OCI-LY7 (cell line): ENCODE data around the gene CCDC148. TPM values are rescaled to one million over a fixed set of nuclear protein-coding genes. Genes with fewer than 3 reads are reported as not detected.
A peak's percentile ranks its signal among the peaks of the same experiment; 100 is the strongest.
"Not testable (repeated sequence)": the region's sequence is repeated elsewhere in the genome, so short reads cannot be mapped to it uniquely, and the experiment has no call there.

ENCODE experiments used
- BruUV-seq: library from RNA; stranded (reverse); fragments of 400-500 nt; replicated peaks from 2 replicates; lab custom pipeline; 2021; lab: Mats Ljungman, UMichigan
- CTCF ChIA-PET: fragments of 300-600 bp; sonication (Branson Sonifier 250); formaldehyde crosslinking; loops from one replicate; lab custom pipeline; 2022; ENCODE audit warnings: antibody characterized with exemption; ENCODE audit not compliant: unreplicated experiment; lab: Charles Lee
- POLR2A ChIA-PET: fragments of 300-600 bp; sonication (Branson Sonifier 250); formaldehyde crosslinking; loops from one replicate; lab custom pipeline; 2022; ENCODE audit warnings: antibody characterized with exemption; lab: Charles Lee
- DNase-seq: peaks from one replicate; pipeline ENCODE4 v3.0.0-alpha.2; 2015; ENCODE audit warnings: low spot score
- H2AFZ ChIP-seq: fragments of 200-600 bp; sonication (generic), shearing (Covaris generic); 2 replicates; pipeline ENCODE4 v1.6.1; 2014; ENCODE audit warnings: mild to moderate bottlenecking, antibody characterized with exemption, low read length, moderate library complexity
- H3K27ac ChIP-seq: fragments of 200-600 bp; sonication (generic); 2 replicates; pipeline ENCODE4 v1.5.1; 2014; ENCODE audit warnings: mixed run types, low read depth, mild to moderate bottlenecking, moderate library complexity, low read length, inconsistent platforms; ENCODE audit not compliant: poor library complexity, severe bottlenecking
- H3K36me3 ChIP-seq: fragments of 200-600 bp; sonication (generic); 2 replicates; pipeline ENCODE4 v1.6.1; 2014; ENCODE audit warnings: mild to moderate bottlenecking, antibody characterized with exemption, low read length, moderate library complexity, mixed read lengths; ENCODE audit not compliant: insufficient read depth
- H3K4me1 ChIP-seq: fragments of 200-600 bp; sonication (generic); 2 replicates; pipeline ENCODE4 v1.5.1; 2014; ENCODE audit warnings: mild to moderate bottlenecking, low read length; ENCODE audit not compliant: insufficient read depth, poor library complexity, severe bottlenecking
- H3K4me2 ChIP-seq: fragments of 200-600 bp; sonication (generic); 2 replicates; pipeline ENCODE4 v1.6.1; 2014; ENCODE audit warnings: mild to moderate bottlenecking, low read length
- H3K4me3 ChIP-seq: fragments of 200-600 bp; sonication (generic); 2 replicates; pipeline ENCODE4 v1.5.1; 2014; ENCODE audit warnings: mild to moderate bottlenecking, low read depth, low read length; ENCODE audit not compliant: poor library complexity, severe bottlenecking
- H3K79me2 ChIP-seq: fragments of 200-600 bp; sonication (generic); 2 replicates; pipeline ENCODE4 v1.6.1; 2016; ENCODE audit warnings: low read depth, mild to moderate bottlenecking, low read length, moderate library complexity, mixed read lengths; ENCODE audit not compliant: insufficient read depth
- H3K9me2 ChIP-seq: fragments of 200-600 bp; sonication (generic); 2 replicates; pipeline ENCODE4 v1.6.1; 2016; ENCODE audit warnings: mild to moderate bottlenecking, low read length, mixed read lengths; ENCODE audit not compliant: insufficient read depth
- H3K9me3 ChIP-seq: fragments of 200-600 bp; sonication (generic); 2 replicates; pipeline ENCODE4 v1.6.1; 2014; ENCODE audit warnings: mild to moderate bottlenecking, mixed run types, low read length, mixed read lengths
- H4K20me1 ChIP-seq: fragments of 200-600 bp; sonication (generic); 2 replicates; pipeline ENCODE4 v1.6.1; 2014; ENCODE audit warnings: mild to moderate bottlenecking, antibody characterized with exemption, low read length, moderate library complexity, mixed read lengths; ENCODE audit not compliant: insufficient read depth
- EZH2phosphoT487 ChIP-seq: fragments of 200-600 bp; sonication (generic); IDR thresholded peaks from 2 replicates; pipeline ENCODE4 v1.6.1; 2018; ENCODE audit warnings: low read depth, borderline replicate concordance, mild to moderate bottlenecking, mixed run types, antibody characterized with exemption, low read length, moderate library complexity, mixed read lengths
- intact Hi-C: fragments of 100-400 bp; cut with micrococcal nuclease; formaldehyde crosslinking; loops from one replicate; pipeline ENCODE4 v1.10.0; 2022; ENCODE audit not compliant: unreplicated experiment
- total RNA-seq, 2 experiments: library from RNA; depleted of rRNA in 1 of 2; stranded (reverse); fragments of >200 nt in 1 of 2; shearing (Covaris generic) in 1 of 2; gene quantifications; 2 replicates each; pipeline ENCODE4 v1.2.3, GENCODE V29; 2014 to 2022
- TF ChIP-seq, protein P1 (sequence below): fragments of 200-600 bp; sonication (generic); conservative IDR thresholded peaks from 2 replicates; pipeline ENCODE4 v1.5.1; 2014; ENCODE audit warnings: mild to moderate bottlenecking, antibody characterized with exemption, low read length, moderate library complexity, mixed read lengths

CCDC148 gene
- total RNA-seq, 2 experiments from 2014 or later: 0.19 to 0.99 TPM

GRCh38 chr2:158478237-158478636, 21.7 kb upstream of the CCDC148 start:
- Histone ChIP-seq H3K4me3 (no peak overlapping the region), H3K9me2 (no peaks in the 10 kb centered on the region), H4K20me1 (no peaks in the 10 kb centered on the region), H2AFZ (no peak overlapping the region), H3K27ac (no peak overlapping the region), H3K4me2 (no peak overlapping the region), H3K79me2 (no peaks in the 10 kb centered on the region; the same call in 1 of the 2 replicates), H3K9me3 (no peaks in the 10 kb centered on the region), H3K36me3 (no peaks in the 10 kb centered on the region), H3K4me1 (peaks cover 4% of the 10 kb centered on the region)
- ChIA-PET POLR2A (interaction anchor here (0.6 to 3.5 kb wide), 5 partner anchors 11 to 255 kb away, joined by 3 to 21 read pairs (median 4); no protein-coding TSS in a partner anchor), CTCF (no interaction called here)
- TF ChIP-seq, protein P1, sequence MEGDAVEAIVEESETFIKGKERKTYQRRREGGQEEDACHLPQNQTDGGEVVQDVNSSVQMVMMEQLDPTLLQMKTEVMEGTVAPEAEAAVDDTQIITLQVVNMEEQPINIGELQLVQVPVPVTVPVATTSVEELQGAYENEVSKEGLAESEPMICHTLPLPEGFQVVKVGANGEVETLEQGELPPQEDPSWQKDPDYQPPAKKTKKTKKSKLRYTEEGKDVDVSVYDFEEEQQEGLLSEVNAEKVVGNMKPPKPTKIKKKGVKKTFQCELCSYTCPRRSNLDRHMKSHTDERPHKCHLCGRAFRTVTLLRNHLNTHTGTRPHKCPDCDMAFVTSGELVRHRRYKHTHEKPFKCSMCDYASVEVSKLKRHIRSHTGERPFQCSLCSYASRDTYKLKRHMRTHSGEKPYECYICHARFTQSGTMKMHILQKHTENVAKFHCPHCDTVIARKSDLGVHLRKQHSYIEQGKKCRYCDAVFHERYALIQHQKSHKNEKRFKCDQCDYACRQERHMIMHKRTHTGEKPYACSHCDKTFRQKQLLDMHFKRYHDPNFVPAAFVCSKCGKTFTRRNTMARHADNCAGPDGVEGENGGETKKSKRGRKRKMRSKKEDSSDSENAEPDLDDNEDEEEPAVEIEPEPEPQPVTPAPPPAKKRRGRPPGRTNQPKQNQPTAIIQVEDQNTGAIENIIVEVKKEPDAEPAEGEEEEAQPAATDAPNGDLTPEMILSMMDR: no peak
- no peak for TF ChIP-seq EZH2phosphoT487
- BruUV-seq: no TSS peak
- DNase-seq: no peak
- intact Hi-C loops: no loop called here

DNA sequence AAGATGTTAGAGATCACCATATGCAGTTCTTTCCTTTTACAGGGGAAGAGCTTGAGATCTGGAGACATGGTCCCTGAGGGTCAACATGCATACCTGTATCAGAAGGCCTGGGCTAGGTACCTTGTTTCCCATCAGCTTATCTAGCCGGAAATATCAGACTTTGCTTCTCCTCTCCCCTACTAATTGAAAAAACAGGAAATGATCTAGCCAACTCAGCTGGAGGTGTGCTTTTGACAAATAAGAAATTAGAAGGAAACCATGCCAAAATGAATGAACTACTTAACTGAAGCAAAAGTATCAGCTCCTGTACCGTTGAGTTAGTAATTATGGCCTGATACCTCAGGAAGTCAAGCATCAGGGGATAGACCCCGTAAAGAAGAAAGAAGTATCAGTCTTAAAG, 20.6 kb upstream of the CCDC148 start:
- H2AFZ ChIP-seq: no peak overlapping the region
- no peaks in the 10 kb centered on the region; the same call in 1 of the 2 replicates for H3K79me2 ChIP-seq
- no peak overlapping the region for H3K4me2 ChIP-seq
- BruUV-seq: no TSS peak
- DNase-seq: peak; percentile 2
- H3K4me3 ChIP-seq: no peak overlapping the region
- intact Hi-C loops: no loop called here
- H3K27ac ChIP-seq: no peak overlapping the region
- no peak for TF ChIP-seq EZH2phosphoT487
- TF ChIP-seq, protein P1: no peak
- H3K9me2 ChIP-seq: no peaks in the 10 kb centered on the region
- no peaks in the 10 kb centered on the region for H4K20me1 ChIP-seq
- H3K9me3 ChIP-seq: no peaks in the 10 kb centered on the region
- ChIA-PET CTCF (no interaction called here), POLR2A (interaction anchor here (0.5 to 3.5 kb wide), 6 partner anchors 10 to 1285 kb away, joined by 3 to 21 read pairs (median 4); no protein-coding TSS in a partner anchor)
- no peaks in the 10 kb centered on the region for H3K36me3 ChIP-seq
- peaks cover 4% of the 10 kb centered on the region for H3K4me1 ChIP-seq

DNA sequence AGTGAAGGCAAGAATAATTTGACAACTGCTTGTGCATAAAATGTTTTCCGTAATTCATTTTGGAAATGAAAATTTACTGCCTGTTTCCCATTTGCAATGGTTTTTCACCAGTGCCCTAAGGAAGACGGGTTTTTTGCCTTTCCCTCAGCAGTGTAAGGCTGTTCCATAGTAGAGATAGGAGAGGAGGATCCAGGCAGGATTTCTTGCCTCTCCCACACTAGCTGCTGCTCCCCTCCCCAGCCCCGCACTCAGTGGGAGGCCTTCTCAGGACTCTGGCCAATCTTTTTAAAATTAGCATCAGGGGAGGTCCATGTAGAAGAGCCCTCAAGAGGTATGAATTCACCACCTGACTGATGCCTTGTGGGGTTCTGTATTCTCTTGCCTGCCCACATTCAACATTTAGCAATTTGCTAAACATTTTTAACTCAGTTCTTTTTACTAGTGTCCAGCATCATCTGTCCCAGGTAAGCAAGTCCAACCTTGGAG, 18.0 kb upstream of the CCDC148 start:
- H3K4me1 ChIP-seq, H3K4me2 ChIP-seq, H3K4me3 ChIP-seq, H4K20me1 ChIP-seq, CTCF ChIA-PET, intact Hi-C loops, H3K27ac ChIP-seq, H3K9me2 ChIP-seq, BruUV-seq, H3K79me2 ChIP-seq, DNase-seq, H2AFZ ChIP-seq, H3K9me3 ChIP-seq: not testable (repeated sequence)
- H3K36me3 ChIP-seq: peaks cover 13% of the 10 kb centered on the region; the same call in 1 of the 2 replicates
- POLR2A ChIA-PET: interaction anchor here (0.7 kb wide), 1 partner anchor 20 kb away, joined by 3 read pairs; no protein-coding TSS in a partner anchor
